CD14-positive monocyte (primary cell): ENCODE results near the gene CBX1. TPM values are rescaled to one million over a fixed set of nuclear protein-coding genes. Genes with fewer than 3 reads are reported as not detected.
A peak's percentile ranks its signal among the peaks of the same experiment; 100 is the strongest.

Source experiments
- DNase-seq, 3 donors: peaks; one replicate each; pipeline ENCODE4 v3.0.0-alpha.2; 2011 to 2022
- H2AFZ ChIP-seq: 2 replicates; pipeline ENCODE4 v1.6.0; 2012; ENCODE audit warnings: mild to moderate bottlenecking, low read depth, low read length, inconsistent platforms; ENCODE audit not compliant: insufficient read depth, poor library complexity, severe bottlenecking
- H3K27ac ChIP-seq, 2 donors: 1 replicate in 1 of 2; 2 replicates in 1 of 2; pipeline ENCODE4 v1.5.1; 2012 to 2013; ENCODE audit warnings: low read length in 2 of 2, control low read depth in 1 of 2, inconsistent platforms in 1 of 2, low read depth in 1 of 2, mild to moderate bottlenecking in 1 of 2
- H3K27me3 ChIP-seq, 2 donors: one replicate each; pipeline versions ENCODE4 v1.6.0 to v1.6.1; 2011 to 2013; ENCODE audit warnings: low read length in 2 of 2; ENCODE audit not compliant: control insufficient read depth in 2 of 2, insufficient read depth in 2 of 2
- H3K36me3 ChIP-seq, 2 donors: replicated peaks in 1 of 2; 1 replicate in 1 of 2; 2 replicates in 1 of 2; pipeline versions ENCODE4 v1.5.1 to v1.6.1; 2012 to 2013; ENCODE audit warnings: low read length in 2 of 2, control low read depth in 1 of 2, inconsistent platforms in 1 of 2, mild to moderate bottlenecking in 1 of 2; ENCODE audit not compliant: insufficient read depth in 2 of 2, control insufficient read depth in 1 of 2
- H3K4me1 ChIP-seq, 2 donors: 1 replicate in 1 of 2; 2 replicates in 1 of 2; pipeline versions ENCODE4 v1.5.1 to v1.6.1; 2012 to 2013; ENCODE audit warnings: low read length in 2 of 2, control low read depth in 1 of 2, inconsistent platforms in 1 of 2, mild to moderate bottlenecking in 1 of 2, moderate library complexity in 1 of 2; ENCODE audit not compliant: insufficient read depth in 2 of 2, control insufficient read depth in 1 of 2
- H3K4me2 ChIP-seq: replicated peaks from 2 replicates; pipeline ENCODE3; 2012; ENCODE audit warnings: low read length, moderate library complexity, mild to moderate bottlenecking; ENCODE audit not compliant: poor library complexity, severe bottlenecking; ENCODE audit errors: extremely low read depth
- H3K4me3 ChIP-seq, 3 experiments: fragments of 200-600 bp in 1 of 3; sonication (generic) in 1 of 3; replicated peaks in 1 of 3; 1 replicate in 2 of 3; 2 replicates in 1 of 3; pipeline ENCODE4 v1.5.1; 2011 to 2013; ENCODE audit warnings: low read length in 3 of 3, mild to moderate bottlenecking in 3 of 3, control low read depth in 2 of 3, low read depth in 2 of 3, inconsistent platforms in 1 of 3, moderate library complexity in 1 of 3
- H3K79me2 ChIP-seq: 2 replicates; pipeline ENCODE4 v1.6.0; 2012; ENCODE audit warnings: mild to moderate bottlenecking, control low read depth, inconsistent platforms, low read length, moderate library complexity; ENCODE audit not compliant: insufficient read depth
- H3K9ac ChIP-seq: 2 replicates; pipeline ENCODE4 v1.6.0; 2017; ENCODE audit warnings: low read length, mild to moderate bottlenecking; ENCODE audit not compliant: insufficient read depth, poor library complexity, severe bottlenecking
- H3K9me3 ChIP-seq, 2 donors: replicated peaks in 1 of 2; 1 replicate in 1 of 2; 2 replicates in 1 of 2; pipeline versions ENCODE4 v1.5.1 to v1.6.1; 2012 to 2013; ENCODE audit warnings: low read length in 2 of 2, control low read depth in 1 of 2; ENCODE audit not compliant: control insufficient read depth in 1 of 2, insufficient read depth in 1 of 2
- H4K20me1 ChIP-seq: 2 replicates; pipeline ENCODE4 v1.6.0; 2012; ENCODE audit warnings: mild to moderate bottlenecking, low read length, control low read depth, moderate library complexity; ENCODE audit not compliant: insufficient read depth
- H3K27ac Mint-ChIP-seq, 7 donors: one replicate each; pipeline ENCODE4 v1.8.0; 2020; ENCODE audit warnings: mild to moderate bottlenecking in 7 of 7, mixed read lengths in 7 of 7, moderate library complexity in 6 of 7, inconsistent platforms in 2 of 7
- H3K27me3 Mint-ChIP-seq, 3 donors: one replicate each; pipeline ENCODE4 v1.8.0; 2021 to 2022; ENCODE audit warnings: low read depth in 3 of 3, mild to moderate bottlenecking in 3 of 3, mixed read lengths in 3 of 3, moderate library complexity in 3 of 3, inconsistent platforms in 1 of 3
- H3K36me3 Mint-ChIP-seq, 2 donors: one replicate each; pipeline ENCODE4 v1.8.0; 2020; ENCODE audit warnings: mixed read lengths in 2 of 2, inconsistent platforms in 1 of 2, mild to moderate bottlenecking in 1 of 2
- H3K4me1 Mint-ChIP-seq: one replicate; pipeline ENCODE4 v1.8.0; 2020; ENCODE audit warnings: mild to moderate bottlenecking, mixed read lengths
- H3K4me3 Mint-ChIP-seq, 2 donors: one replicate each; pipeline ENCODE4 v1.8.0; 2020; ENCODE audit warnings: mild to moderate bottlenecking in 2 of 2, mixed read lengths in 2 of 2, moderate library complexity in 1 of 2
- H3K9me3 Mint-ChIP-seq, 7 donors: one replicate each; pipeline ENCODE4 v1.8.0; 2020 to 2022; ENCODE audit warnings: mixed read lengths in 7 of 7, mild to moderate bottlenecking in 6 of 7, moderate library complexity in 6 of 7, inconsistent platforms in 2 of 7
- WGBS: methylation state at CpG from one replicate; pipeline ENCODE4 v1.1.5; 2013; ENCODE audit warnings: missing lambda C conversion rate; ENCODE audit not compliant: insufficient coverage; 5-methylcytosine and 5-hydroxymethylcytosine counted together
- intact Hi-C, 2 donors: fragments of 100-400 bp; cut with micrococcal nuclease; formaldehyde crosslinking; loops; one replicate each; pipeline versions ENCODE4 v1.15.0 to v1.15.1; 2023
- polyA plus RNA-seq, 3 donors: library from polyadenylated mRNA; depleted of rRNA in 1 of 3; unstranded in 2 of 3; stranded (reverse) in 1 of 3; fragments of 300-500 nt in 2 of 3; fragments of >200 nt in 1 of 3; fragmentation: Illumina TruSeq in 2 of 3; gene quantifications; 1 replicate in 2 of 3; 2 replicates in 1 of 3; pipeline ENCODE4 v1.2.3, GENCODE V29; 2012 to 2021
- TF ChIP-seq, protein P1 (sequence below): fragments of 200-600 bp; IDR thresholded peaks from one replicate; pipeline ENCODE4 v1.8.0; 2022; ENCODE audit warnings: antibody characterized with exemption, mild to moderate bottlenecking

The CBX1 gene
- polyA plus RNA-seq, 3 donors, result 12.5 to 18.2 (median 17.2) TPM

DNA sequence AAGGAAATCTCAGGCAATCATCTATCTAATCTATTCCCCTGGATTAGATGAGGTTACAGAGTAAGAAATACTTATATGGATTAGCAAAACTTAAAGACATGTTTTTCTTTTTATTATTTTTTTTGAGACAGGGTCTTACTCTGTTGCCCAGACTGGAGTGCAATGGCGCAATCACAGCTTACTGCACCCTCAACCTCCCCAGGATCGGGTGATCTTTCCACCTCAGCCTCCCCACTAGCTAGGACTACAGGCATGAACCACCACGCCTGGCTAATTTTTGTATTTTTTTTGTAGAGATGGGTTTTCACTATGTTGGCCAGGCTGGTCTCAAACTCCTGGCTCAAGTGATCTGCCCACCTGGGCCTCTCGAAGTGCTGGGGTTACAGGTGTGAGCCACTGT, 56.4 kb downstream of the CBX1 start:
- no peak for DNase-seq
- Histone ChIP-seq H3K4me2 (no peak overlapping the region), H3K4me3 (no peak overlapping the region), H3K9ac (no peak overlapping the region), H4K20me1 (peaks cover 5% of the 10 kb centered on the region), H3K9me3 (no peaks in the 10 kb centered on the region), H3K4me1 (peaks cover 21 to 27% of the 10 kb centered on the region in 2 donors), H3K27me3 (no peaks in the 10 kb centered on the region), H2AFZ (no peak overlapping the region), H3K27ac (no peak overlapping the region), H3K36me3 (no peaks in the 10 kb centered on the region), H3K79me2 (peaks cover 27% of the 10 kb centered on the region)
- TF ChIP-seq, protein P1, sequence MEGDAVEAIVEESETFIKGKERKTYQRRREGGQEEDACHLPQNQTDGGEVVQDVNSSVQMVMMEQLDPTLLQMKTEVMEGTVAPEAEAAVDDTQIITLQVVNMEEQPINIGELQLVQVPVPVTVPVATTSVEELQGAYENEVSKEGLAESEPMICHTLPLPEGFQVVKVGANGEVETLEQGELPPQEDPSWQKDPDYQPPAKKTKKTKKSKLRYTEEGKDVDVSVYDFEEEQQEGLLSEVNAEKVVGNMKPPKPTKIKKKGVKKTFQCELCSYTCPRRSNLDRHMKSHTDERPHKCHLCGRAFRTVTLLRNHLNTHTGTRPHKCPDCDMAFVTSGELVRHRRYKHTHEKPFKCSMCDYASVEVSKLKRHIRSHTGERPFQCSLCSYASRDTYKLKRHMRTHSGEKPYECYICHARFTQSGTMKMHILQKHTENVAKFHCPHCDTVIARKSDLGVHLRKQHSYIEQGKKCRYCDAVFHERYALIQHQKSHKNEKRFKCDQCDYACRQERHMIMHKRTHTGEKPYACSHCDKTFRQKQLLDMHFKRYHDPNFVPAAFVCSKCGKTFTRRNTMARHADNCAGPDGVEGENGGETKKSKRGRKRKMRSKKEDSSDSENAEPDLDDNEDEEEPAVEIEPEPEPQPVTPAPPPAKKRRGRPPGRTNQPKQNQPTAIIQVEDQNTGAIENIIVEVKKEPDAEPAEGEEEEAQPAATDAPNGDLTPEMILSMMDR, result no peak
- intact Hi-C loops, result loop anchor here in 1 of 2 donors (5.0 kb wide), 1 partner anchor 57 kb away; the partner anchor contains the start of gene CBX1
- Mint-ChIP-seq H3K9me3 (peaks cover 0 to 2% (median 0%) of the 10 kb centered on the region in 7 donors), H3K4me1 (peaks cover 31% of the 10 kb centered on the region), H3K36me3 (no peaks in the 10 kb centered on the region), H3K27me3 (peaks cover 5 to 20% (median 18%) of the 10 kb centered on the region in 3 donors), H3K27ac (peak overlapping the region in 1 of 7 donors; percentile 13), H3K4me3 (no peak overlapping the region)
- WGBS, result 90% methylated on average over 1 of the region's 4 CpGs

DNA sequence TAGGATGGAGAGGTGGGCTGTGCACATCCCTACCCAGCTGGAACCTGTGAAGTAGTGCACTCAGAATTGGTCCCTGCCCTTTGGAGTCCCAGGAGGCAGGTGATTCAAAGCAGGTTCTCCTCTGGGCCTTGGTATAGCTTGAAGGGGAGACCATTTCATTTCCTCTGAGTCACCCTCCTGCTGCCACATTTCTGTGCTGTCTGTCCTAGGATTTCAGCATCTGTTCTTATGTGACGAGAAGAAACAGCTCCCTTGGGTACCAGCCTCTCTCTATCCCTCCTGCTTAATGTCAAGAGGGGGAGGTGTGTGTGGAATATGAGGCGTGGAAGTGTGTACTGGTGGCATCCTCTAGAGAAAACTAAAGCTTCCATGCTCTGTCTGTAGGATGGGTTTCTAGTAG, 58.1 kb downstream of the CBX1 start:
- Histone ChIP-seq H3K4me2 (no peak overlapping the region), H3K4me1 (peaks cover 13 to 15% of the 10 kb centered on the region in 2 donors), H3K9ac (no peak overlapping the region), H4K20me1 (no peaks in the 10 kb centered on the region), H3K79me2 (peaks cover 12% of the 10 kb centered on the region), H3K27me3 (peaks cover 11 to 14% of the 10 kb centered on the region in 2 donors), H2AFZ (no peak overlapping the region), H3K27ac (no peak overlapping the region), H3K36me3 (no peaks in the 10 kb centered on the region), H3K9me3 (no peaks in the 10 kb centered on the region), H3K4me3 (no peak overlapping the region)
- Mint-ChIP-seq H3K27me3 (peaks cover 20 to 37% (median 33%) of the 10 kb centered on the region in 3 donors), H3K4me1 (peaks cover 19% of the 10 kb centered on the region), H3K4me3 (no peak overlapping the region), H3K9me3 (peaks cover 0 to 2% (median 0%) of the 10 kb centered on the region in 7 donors), H3K27ac (no peak overlapping the region), H3K36me3 (no peaks in the 10 kb centered on the region)
- TF ChIP-seq, protein P1, result no peak
- 80% methylated on average over 1 of the region's 2 CpGs for WGBS
- no peak for DNase-seq
- intact Hi-C loops, result no loop called here
